ENCODE measurements around the gene NIPAL3.
A peak's percentile ranks its signal among the peaks of the same experiment; 100 is the strongest.

The NIPAL3 gene

DNA sequence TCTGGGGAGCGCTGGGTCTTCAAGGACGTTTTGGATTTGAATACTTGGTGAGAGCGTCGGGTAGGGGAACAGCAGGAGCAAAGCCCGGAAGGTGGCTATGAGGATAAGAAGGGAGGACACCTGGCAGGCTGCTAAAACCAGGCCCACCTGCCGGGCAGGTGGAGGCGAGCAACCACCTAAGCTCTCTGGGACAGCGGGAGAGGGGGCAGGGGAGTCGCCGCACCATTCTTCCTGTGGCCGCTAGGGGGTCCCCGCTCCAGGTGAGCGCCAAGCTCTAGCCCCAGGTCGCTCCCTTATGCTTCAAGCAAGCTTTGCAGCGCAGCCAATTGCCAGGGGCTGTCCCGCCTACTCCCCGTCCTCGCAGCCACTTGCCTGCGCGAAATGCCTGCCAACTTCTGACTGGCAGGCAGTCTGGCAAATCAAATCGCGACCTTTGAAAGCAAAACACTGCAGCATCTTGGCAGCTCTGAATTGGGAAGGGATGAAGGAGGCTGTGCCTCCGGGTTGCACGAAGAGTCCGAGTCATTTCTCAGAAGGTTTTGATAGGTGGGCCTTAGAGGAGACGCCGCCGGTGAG lies at the start of gene NIPAL3:
Gene NIPAL3 (plus strand): TSS at position 469 of the 576 bp plus-strand sequence. CDS start 3,746 bp downstream, outside the sequence.
- peak; percentile 100 for DNase-seq

DNA sequence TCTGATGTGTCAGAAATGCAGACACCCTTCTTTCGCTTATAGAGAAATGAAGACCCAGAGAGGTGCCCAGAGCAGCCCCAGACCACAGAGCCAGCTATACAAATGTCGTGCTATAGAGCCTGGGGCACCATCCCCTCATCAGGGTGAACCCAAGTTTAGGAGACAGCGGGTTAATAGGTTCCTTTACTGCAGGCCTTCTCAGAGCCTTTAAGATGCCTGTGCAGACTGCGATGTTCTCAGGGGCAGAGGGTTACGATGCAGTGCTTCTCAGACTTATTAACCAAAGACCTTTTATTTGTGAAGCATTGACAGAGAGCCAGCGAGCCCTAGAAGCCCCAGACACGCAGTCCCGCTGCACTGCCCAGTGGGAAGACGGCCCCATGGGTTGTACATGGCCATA lies 48.9 kb upstream of the NIPAL3 start:
- no peak for DNase-seq

DNA sequence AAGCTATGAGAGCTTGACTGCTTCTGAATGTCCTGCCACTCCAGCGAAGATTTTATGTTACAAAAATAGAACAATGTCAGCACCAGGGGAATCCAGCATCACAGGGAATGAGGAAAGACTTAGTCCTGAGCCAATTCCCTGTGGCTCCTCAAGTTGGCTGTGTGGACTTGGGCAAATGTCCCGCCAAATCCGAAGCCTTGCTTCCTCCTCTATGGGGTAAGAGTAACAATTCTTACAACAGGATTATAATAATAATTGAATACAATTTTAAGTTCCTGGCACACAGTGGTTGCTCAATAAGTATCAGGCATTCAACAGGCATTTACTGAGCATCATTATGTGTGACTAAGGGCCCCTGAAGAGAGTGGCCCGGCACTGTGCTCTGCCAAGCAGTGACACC lies 46.4 kb upstream of the NIPAL3 start:
- DNase-seq: no peak

DNA sequence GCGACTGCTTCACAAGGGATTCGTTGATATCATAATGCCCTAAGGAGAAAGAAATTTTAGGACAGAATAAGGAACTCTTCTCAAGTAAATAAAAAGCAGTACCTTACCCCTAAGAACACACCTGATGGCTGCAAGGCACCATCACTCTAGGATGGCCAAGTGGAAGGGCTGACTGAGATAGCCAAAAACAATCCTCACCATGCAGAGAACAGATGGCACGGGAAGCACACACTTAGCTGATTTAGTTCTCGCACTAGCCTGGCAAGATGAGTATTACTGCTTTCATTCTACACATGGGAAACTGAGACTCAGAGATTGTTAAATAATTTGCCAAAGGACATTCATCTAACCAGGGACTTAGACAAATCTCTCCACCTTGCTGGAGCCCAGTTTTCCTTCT lies 45.8 kb upstream of the NIPAL3 start:
- DNase-seq: no peak

DNA sequence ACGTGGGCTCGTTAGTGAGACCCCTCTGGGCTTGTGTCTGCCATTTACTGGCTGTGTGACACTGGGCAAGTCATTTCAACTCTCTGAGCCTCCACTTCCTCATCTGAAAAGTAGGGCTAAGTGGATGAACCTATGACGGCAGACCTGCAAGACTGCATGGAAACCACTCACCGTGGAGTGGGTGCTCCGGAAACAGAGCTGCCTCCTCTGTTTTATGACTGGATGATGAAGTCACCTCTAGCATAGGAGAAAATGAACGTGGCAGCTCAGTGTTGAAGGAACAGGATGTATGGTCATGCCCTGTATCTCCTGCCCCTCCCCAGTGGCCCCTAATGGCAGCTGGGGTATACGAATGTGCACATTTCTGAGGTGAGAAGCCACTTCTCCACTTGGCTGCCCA lies 42.6 kb upstream of the NIPAL3 start:
- no peak for DNase-seq

DNA sequence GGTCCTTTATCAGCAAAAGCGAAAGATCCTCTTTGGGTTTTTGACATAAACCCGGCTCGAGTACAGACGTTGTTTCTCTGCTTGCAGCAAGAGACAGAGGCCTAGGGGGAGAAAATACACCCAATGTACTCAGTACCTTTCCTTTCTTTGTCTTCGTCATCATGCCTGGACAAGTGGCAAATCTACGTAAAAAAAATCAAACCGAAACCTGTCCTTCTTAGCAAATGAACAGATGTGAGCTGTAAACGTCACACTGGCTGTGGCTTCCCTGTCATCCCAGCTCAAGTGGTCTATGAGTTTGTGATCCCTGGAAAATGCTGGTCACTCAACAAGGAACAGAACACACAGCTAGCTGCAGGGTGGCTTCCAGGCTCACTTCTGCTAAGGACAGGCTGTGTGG lies 41.9 kb upstream of the NIPAL3 start:
- DNase-seq: no peak

DNA sequence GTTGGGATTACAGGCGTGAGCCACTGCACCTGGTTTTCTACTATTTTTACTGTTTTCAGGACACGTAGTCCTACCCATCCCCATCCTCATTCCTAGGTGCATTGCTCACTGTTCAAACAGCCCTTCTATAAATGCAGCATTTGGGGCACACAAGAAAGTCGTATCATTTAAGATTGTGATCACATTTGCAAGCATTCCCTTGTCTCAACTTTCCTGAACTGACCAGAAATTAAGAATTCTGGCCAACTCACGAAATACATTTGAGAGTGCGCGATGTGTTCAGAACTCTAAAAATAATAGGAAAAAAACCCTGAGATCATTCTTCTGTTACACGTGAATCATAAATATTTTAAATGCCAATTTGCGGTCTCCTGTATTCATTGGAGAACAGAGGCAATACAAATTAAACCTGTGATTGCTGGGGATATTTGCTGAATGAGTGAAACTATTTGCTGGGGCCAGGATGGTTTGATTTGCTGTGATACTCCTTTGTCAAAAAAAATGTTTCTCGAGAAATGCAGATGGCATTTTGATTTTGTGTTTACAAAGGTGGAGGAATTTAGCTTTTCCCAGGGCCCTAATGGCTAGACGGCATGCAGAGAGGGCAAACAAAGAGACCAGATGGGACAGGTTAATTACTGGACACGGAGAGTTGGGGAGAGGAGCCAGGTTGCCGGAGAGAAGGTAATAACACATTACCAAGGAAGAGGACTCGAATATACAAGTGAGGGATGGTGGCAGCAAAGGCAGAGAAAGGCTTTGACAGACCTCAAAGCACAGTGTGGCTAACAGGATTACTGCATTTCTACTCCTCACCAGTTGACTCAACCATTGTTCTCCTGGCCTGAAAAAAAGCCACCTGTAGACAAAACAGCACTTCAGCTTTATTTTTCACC lies 40.5 kb upstream of the NIPAL3 start:
- DNase-seq: no peak

DNA sequence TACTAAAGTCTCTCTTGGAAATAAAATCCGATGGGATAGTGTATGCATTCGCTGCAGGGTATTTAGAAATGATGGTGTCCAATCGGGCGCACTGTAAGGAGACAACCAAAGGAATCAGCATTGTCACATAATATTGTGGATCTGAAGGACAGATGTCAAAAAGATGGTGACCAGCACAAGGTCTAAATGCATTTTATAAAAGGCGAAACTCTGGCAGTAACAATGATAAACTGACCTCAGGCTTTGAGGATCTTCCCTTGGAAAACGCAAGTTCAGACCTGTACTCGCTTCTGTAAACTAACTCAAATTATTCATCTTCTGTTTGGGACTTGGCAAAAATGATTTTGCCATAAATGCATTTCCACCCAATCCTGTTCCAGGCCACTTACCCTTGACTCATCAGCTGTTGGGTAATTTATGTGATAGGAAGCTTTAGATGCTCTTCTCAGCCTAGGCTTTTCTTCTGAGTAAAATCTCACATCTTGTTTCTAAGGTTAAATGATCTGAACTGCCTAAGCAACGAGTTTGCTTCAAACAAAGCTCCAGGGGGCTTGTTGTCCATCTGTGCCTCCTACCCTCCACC lies 35.8 kb upstream of the NIPAL3 start:
- DNase-seq: no peak

DNA sequence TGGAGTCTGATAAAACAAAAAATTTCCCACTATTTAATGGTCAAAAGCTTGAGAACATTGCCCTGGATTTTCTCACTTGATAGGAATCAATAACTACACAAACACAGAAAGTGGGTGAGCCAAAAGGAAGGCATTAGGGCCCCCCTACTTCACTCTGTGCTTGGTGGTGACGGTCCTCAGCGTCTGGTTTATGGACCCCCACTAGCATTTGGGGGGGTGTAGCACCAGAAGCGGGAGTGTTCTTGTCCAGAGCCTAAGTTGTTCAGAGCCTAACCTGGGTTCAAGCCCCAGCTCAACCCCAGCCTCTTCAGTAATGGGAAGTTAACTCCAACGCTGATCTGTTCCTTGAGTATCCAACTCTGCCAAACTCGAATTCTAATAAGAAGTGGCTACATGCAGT lies 35.1 kb upstream of the NIPAL3 start:
- DNase-seq: no peak

DNA sequence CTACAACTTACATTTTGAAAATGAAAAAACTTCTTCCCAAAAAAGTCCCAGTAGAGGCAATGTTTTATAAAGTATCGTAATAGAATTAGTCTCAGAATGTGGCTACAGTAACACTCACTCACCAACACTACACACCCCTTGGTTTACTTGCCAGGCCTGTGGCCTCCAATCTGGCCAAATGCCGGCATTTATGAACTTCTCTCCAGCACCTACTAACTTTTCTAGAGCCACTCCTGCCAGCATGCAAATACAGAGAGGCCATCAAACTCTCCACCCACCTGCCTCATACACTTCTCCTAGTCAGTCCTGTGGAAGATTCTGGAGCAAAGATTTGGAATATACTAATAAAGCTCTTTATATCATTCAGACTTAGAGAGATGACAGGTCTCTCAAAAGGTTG lies 34.3 kb upstream of the NIPAL3 start:
- DNase-seq: no peak

DNA sequence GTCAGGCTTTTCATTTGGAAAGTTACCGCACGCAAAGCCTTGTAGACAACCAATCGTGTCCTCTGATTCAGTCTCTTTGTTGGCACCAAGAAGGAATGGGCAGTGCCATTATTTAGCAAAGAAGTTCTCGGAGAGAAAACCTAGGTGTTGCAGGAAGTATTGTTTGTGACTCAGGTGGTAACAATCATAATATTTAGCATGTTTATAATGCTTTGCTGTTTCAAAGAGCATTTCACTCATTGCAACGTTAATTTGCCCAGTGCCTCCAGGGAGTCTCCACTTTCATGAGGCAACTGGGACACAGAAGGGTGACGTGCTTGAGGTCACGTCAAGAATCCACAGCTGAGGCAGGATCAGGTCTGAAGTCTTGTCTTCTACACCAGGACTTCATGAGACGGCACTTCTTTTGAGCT lies 33.4 kb upstream of the NIPAL3 start:
- no peak for DNase-seq

DNA sequence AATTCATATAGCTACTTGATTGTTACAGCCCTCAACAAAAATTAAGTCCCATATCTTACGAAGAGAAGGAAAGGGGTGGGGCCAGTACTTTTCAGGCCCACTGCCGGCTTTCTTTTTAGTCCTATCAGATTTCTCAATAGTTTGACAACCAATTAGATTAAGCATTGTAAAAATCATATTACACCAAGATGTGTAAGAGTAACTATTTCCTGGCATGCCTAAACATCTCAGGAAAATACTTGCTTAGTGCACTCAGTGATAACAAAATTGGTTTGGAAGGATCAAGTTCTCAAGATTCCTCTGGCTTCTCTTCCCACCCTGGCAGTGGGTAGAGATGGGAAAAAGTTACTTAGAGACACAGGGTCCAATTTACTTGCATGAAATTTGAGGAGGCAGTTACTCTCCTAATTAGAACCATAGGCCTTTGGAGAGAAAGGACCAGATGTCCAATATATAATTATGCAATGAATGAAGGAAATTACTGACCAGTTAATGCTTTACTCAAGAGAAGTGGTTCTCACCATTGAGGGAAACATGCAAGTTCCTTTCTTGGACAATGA lies 32.1 kb upstream of the NIPAL3 start:
- DNase-seq: no peak

DNA sequence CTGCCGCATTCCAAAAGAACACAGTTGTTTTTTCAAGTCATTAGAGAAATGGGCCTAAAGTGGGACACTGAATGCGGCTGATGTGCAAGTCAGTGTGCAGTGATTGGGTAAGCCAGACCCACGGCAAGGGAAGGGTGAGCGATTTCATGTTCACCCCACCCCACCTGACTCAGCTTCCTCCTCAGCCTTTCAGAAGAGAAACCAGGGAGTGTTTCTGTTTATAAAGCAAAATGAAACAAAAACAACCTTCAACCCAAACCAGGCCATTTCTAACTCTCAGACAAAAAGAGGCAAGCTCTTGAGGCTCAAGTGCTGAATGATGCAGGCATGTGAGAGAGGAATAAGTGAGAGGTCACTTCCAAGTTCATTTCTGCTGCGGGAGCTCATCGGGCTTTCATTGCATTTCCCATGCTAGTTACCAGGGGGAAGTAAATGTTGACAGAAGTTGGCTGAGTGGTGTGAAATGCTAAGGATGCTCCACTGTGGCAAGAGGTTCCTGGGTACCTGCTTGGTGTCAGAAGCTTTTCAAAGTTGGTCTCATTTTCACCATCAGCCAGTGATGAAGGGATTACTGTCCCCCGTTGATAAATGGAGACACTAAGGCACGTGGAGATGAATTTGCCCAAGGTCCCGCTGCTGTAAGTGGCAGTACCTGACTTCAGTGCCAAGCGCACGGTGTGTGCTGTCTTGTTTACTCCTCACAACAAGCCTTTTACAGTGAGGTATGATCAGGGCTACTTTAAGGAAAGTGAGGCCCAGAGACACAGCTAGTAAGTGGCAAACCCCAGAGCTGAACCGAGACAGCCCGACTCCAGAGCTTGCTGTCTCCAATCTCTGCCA lies 31.1 kb upstream of the NIPAL3 start:
- peak; percentile 71 for DNase-seq

DNA sequence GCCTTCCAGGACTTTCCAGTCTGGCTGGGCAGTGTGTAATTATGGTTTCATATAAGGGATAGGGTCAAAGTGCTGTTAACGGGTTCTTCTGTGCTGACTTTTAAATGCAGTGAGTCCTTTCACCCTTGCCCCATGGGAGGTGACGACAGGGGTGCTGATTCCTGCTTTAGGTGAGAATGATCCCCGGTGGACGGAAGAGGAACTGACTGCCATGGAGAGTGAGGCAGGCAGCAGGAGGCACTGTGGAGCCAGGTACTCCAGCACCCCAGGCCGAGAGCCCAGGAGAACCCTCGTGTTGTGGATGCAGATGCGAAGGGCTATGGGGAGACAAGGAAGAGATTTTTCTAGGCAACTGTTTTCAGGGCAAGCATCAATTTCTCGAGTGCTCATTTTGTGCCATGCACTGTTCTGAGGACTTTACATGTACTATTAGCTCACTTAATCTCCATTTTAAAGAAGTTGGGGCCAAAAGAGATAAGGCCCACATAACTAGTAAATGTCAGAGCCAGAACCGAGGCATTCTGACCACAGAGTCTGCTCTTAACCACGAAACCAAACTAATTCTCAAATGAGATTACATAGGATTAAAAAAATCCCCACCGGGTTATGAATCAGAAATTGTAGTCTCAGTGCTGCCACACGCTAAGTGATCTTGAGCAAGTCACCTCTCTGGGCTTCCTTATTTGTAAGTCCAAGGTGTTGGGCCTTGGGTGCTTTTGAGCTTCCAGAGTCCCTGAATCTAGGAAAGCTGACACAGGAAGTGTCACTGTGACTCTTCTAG lies 30.3 kb upstream of the NIPAL3 start:
- peak; percentile 23 for DNase-seq

DNA sequence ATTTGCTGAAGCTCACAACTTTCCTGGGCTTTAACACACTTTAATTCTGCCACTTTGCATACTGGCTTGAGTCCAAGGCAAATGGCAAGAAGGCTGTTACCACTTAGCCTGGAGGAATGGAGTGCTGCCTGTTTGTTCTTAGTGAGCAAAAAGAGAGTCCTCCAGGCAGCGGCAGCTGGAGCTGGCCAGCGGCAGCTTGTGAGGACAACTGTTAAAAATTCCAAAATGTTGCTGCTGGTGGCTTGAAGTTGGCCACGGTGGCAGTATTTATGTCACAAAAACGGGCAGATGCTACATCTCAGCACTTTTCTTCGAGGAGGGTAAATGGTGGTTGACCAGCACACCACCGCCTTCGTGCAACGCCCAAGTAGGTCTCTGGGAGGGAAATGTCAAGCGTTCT lies 29.4 kb upstream of the NIPAL3 start:
- DNase-seq: peak; percentile 69

DNA sequence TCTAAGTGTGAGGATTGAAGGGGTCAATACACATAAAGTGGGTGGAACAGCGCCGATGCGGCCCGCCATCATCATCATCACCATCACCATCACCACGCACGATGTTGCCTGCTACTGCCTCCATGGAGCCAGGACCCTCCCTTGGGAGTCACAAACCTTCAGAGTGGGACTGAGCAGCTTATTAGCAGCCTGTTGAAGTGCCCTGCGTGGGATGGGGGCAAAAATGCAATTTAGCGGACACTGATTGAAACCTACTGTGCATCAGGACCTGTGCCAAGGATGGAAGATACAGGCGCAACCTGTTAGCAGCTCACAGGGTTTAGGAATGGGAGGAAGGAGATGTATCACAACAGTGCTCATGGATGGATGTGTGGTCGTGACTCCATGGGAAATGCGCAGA lies 28.7 kb upstream of the NIPAL3 start:
- no peak for DNase-seq

DNA sequence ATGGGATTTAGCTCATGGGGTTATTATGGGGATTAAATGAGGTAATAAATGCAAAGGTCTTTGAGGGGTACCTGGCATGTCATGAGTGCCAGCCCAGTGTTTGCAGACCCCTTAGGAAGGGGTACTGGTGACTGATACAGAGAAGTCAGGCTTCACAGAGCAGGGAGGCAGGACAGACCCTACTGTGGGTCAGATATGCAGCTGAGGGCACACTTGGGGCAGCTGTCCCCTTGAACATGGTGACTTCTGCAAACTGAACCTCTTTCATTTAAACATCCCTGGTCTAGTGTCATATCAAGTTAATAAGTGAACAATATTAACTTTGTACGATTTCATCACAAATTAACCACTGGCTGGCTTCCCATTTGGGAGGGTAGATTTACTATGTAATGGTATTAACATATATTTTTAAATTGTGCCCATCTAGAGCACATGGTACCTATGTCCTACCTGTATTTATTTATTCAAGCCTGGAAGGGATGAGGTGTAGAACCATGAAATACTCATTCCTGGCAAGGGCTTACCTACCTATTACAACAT lies 27.9 kb upstream of the NIPAL3 start:
- no peak for DNase-seq

DNA sequence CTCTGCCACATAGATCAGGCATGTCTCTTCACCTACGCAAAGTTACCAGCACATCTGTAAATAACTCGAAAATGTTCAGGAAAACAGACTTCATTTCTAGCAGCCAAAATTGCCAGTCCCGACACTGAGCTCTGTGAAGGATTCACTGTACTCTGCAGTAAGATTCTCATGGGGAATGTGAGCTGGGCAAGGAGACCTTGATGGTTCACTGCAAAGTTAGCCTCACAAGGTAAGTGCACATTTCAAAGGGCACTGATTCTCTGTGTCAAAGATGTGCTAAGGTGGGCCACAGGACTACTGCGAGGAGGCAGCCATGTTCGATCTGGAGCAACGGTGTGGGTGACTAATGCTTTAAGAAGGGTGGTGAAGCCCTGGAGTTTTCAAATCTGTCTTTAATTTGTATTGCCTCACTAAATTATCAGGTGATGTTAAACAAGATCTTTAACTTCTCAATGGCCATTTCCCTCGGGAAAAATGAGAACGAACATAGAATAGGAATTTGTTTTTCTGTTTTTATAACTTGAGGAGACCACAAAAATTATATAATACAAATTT lies 27.2 kb upstream of the NIPAL3 start:
- no peak for DNase-seq

DNA sequence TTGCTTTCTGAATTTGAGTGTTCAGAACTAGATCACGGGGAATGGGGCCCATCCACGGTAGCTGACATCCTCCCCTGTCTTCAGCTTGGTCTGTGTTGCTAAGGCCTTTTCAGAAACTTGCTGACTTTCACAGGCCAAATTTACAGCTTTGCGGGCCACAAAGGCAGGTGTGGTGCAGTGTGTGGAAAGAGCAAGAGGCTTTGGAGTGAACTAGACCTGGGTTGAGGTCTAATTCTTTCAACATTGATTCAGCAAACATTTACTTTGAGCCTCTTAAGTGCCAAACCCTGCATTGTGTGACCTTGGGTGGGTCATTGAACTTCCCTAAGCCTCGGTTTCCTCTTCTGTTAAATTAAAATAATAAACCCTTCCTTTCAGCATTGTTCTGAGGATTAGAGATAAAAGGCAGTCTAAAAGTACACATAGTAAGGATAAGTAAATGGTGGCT lies 26.3 kb upstream of the NIPAL3 start:
- DNase-seq: peak; percentile 78

DNA sequence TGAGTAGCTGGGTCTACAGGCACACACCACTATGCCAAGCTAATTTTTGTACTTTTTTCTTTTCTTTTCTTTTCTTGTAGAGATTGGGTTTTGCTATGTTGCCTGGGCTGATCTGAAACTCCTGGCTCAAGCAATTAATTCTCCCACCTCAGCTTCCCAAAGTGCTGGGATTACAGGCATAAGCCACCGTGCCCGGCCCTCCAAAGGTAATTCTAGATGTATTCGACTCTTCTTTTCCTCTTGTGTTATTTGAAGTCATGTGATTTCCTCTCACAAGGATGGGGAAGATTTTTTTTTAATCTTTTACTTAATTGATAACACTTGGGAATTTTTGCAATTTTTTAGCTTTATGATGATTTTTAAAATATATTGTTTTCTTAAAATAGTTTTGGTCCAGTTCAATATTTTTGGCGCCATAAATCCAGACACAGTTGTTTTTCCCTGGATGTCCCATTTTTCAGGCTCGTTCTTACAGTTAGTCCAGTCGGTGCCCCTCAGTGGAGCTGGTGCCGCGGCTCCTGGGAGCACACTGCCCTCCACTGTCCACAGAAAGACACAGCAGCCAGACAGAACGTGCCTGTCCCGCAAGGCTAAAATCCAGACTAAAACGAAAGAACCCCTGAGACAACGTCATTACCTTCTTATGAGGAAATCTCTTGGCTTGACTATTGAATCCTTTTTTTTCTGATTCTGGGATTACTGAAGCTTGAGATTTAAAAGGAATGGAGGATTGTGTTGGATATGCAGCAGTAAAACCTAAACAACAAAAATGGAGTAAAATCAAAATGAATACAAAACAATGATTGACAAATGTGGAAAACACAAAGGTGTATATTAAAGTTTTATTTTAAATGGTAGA lies 24.4 kb upstream of the NIPAL3 start:
- peak; percentile 85 for DNase-seq

Data from RPMI8226 (cell line).